K562 (cell line): Measurements from ENCODE around the gene GMPR2. TPM values are rescaled to one million over a fixed set of nuclear protein-coding genes. Genes with fewer than 3 reads are reported as not detected.
"Not testable (repeated sequence)": the region's sequence is repeated elsewhere in the genome, so short reads cannot be mapped to it uniquely, and the experiment has no call there.

Source experiments
- ATAC-seq: fragments of 200-7000 bp; cut with Tn5 transposase; 3 replicates; pipeline ENCODE4 v1.9.1; 2020; ENCODE audit warnings: moderate library complexity
- BruUV-seq: library from RNA; stranded (reverse); fragments of 400-500 nt; replicated peaks from 2 replicates; lab custom pipeline; 2021; lab: Mats Ljungman, UMichigan
- CTCF ChIA-PET: fragments of 300-600 bp; formaldehyde crosslinking; extraction: SDS; loops from one replicate; lab custom pipeline; 2021; ENCODE audit warnings: low intra/inter-chr PET ratio; lab: Yijun Ruan, JAX
- POLR2A ChIA-PET: fragments of 300-600, 350-650 bp; sonication (Branson Sonifier 250); formaldehyde crosslinking; extraction: SDS; loops from one replicate; lab custom pipeline; 2021; ENCODE audit warnings: antibody characterized with exemption, inconsistent platforms; lab: Yijun Ruan, JAX
- DNase-seq, 4 experiments: peaks; one replicate each; pipeline versions ENCODE4 v3.0.0 to v3.0.0-alpha.2; 2011 to 2018; ENCODE audit warnings: low spot score in 3 of 4, mixed read lengths in 3 of 4; ENCODE audit errors: extremely low read depth in 1 of 4
- FAIRE-seq: peaks from 2 replicates; lab custom pipeline; 2011; peaks lifted over from hg19 to GRCh38; lab: Jason Lieb, UNC
- H2AFZ ChIP-seq: 2 replicates; pipeline ENCODE4 v1.6.0; 2011; ENCODE audit warnings: low read depth, low read length, control low read depth, inconsistent platforms
- H3K27ac ChIP-seq: fragments of 200-600 bp; 3 replicates; pipeline ENCODE4 v1.8.0; 2011; ENCODE audit warnings: low read depth, mild to moderate bottlenecking, control low read depth, inconsistent platforms, low read length, moderate library complexity, mixed read lengths; ENCODE audit errors: extremely low read depth
- H3K27me3 ChIP-seq, 2 experiments: fragments of 300-600 bp in 1 of 2; 2 replicates in 1 of 2; 3 replicates in 1 of 2; pipeline versions ENCODE4 v1.6.0 to v1.8.0; 2011; ENCODE audit warnings: inconsistent platforms in 2 of 2, low read length in 2 of 2, mild to moderate bottlenecking in 1 of 2, mixed read lengths in 1 of 2, moderate library complexity in 1 of 2; ENCODE audit not compliant: control insufficient read depth in 2 of 2, insufficient read depth in 2 of 2
- H3K36me3 ChIP-seq: fragments of 300-600 bp; 3 replicates; pipeline ENCODE4 v1.8.0; 2011; ENCODE audit warnings: mild to moderate bottlenecking, low read length, inconsistent platforms; ENCODE audit not compliant: control insufficient read depth, insufficient read depth
- H3K4me1 ChIP-seq, 2 experiments: fragments of 200-600 bp in 1 of 2; replicated peaks in 1 of 2; 2 replicates in 1 of 2; 3 replicates in 1 of 2; pipeline versions ENCODE4 v1.5.1 to v1.8.0; 2011; ENCODE audit warnings: inconsistent platforms in 2 of 2, low read length in 2 of 2, mild to moderate bottlenecking in 1 of 2, mixed read lengths in 1 of 2, moderate library complexity in 1 of 2; ENCODE audit not compliant: control insufficient read depth in 2 of 2, insufficient read depth in 2 of 2
- H3K4me2 ChIP-seq: 2 replicates; pipeline ENCODE4 v1.6.1; 2011; ENCODE audit warnings: low read length, control low read depth, inconsistent platforms, mixed read lengths; ENCODE audit not compliant: insufficient read depth
- H3K4me3 ChIP-seq: fragments of 200-600 bp; sonication (generic), shearing (Covaris generic); 2 replicates; pipeline ENCODE4 v1.5.1; 2016; ENCODE audit warnings: control low read depth, inconsistent platforms
- H3K79me2 ChIP-seq: fragments of 200-600 bp; 3 replicates; pipeline ENCODE4 v1.8.0; 2011; ENCODE audit warnings: low read length, inconsistent platforms; ENCODE audit not compliant: control insufficient read depth, insufficient read depth
- H3K9ac ChIP-seq, 2 experiments: 2 replicates each; pipeline versions ENCODE4 v1.6.0 to v1.6.1; 2011; ENCODE audit warnings: low read depth in 2 of 2, low read length in 2 of 2, control low read depth in 1 of 2, inconsistent platforms in 1 of 2, mild to moderate bottlenecking in 1 of 2, mixed read lengths in 1 of 2; ENCODE audit not compliant: insufficient read depth in 1 of 2
- H3K9me1 ChIP-seq: one replicate; pipeline ENCODE4 v1.6.0; 2011; ENCODE audit warnings: inconsistent platforms, mild to moderate bottlenecking, low read length, moderate library complexity; ENCODE audit not compliant: control insufficient read depth, insufficient read depth
- H3K9me3 ChIP-seq: replicated peaks from 2 replicates; pipeline ENCODE4 v1.5.1; 2011; ENCODE audit warnings: low read depth, low read length, inconsistent platforms; ENCODE audit not compliant: control insufficient read depth, insufficient read depth
- H4K20me1 ChIP-seq: replicated peaks from 2 replicates; pipeline ENCODE4 v1.6.1; 2011; ENCODE audit warnings: low read length, inconsistent platforms, mixed read lengths; ENCODE audit not compliant: control insufficient read depth, insufficient read depth
- BMI1 ChIP-seq: fragments of 150-350 bp; IDR thresholded peaks from 2 replicates; pipeline ENCODE4 v1.6.1; 2014; ENCODE audit warnings: low read length
- CHD1 ChIP-seq: fragments of 200-600 bp; sonication (generic); IDR thresholded peaks from one replicate; pipeline ENCODE4 v1.6.1; 2012; ENCODE audit warnings: mild to moderate bottlenecking, moderate library complexity, low read length, inconsistent platforms
- CHD2 ChIP-seq: IDR thresholded peaks from 2 replicates; pipeline ENCODE4 v1.6.1; 2011; ENCODE audit warnings: low read depth, low read length
- ESRRA ChIP-seq: fragments of 450-650 bp; IDR thresholded peaks from 2 replicates; pipeline ENCODE4 v1.6.1; 2014; ENCODE audit warnings: low read depth, mild to moderate bottlenecking, moderate library complexity, borderline replicate concordance
- HDAC1 ChIP-seq, 2 experiments: fragments of 450-650 bp; IDR thresholded peaks; 2 replicates each; pipeline ENCODE4 v1.6.1; 2016 to 2017; ENCODE audit warnings: inconsistent platforms in 1 of 2, mild to moderate bottlenecking in 1 of 2, moderate library complexity in 1 of 2
- HDAC3 ChIP-seq: fragments of 450-650 bp; IDR thresholded peaks from 2 replicates; pipeline ENCODE4 v1.6.1; 2018; ENCODE audit warnings: borderline replicate concordance, mild to moderate bottlenecking, moderate library complexity; ENCODE audit not compliant: partially characterized antibody
- HLTF ChIP-seq: fragments of 450-650 bp; IDR thresholded peaks from 2 replicates; pipeline ENCODE4 v1.6.1; 2016
- HNRNPUL1 ChIP-seq: fragments of 200-400 bp; formaldehyde crosslinking; IDR thresholded peaks from 2 replicates; pipeline ENCODE4 v1.6.1; 2017; ENCODE audit warnings: low read length
- HSF4 ChIP-seq: fragments of 250-450 bp; sonication (Bioruptor Pico); IDR thresholded peaks from 2 replicates; pipeline ENCODE4 v2.1.2; 2022; ENCODE audit warnings: mild to moderate bottlenecking, moderate library complexity, borderline replicate concordance
- NCOR1 ChIP-seq: fragments of 450-650 bp; IDR thresholded peaks from 2 replicates; pipeline ENCODE4 v1.6.1; 2016; ENCODE audit warnings: mild to moderate bottlenecking, moderate library complexity
- NONO ChIP-seq, 2 experiments: fragments of 200-400 bp in 1 of 2; fragments of 450-650 bp in 1 of 2; formaldehyde crosslinking in 1 of 2; IDR thresholded peaks; 2 replicates each; pipeline ENCODE4 v1.6.1; 2017; ENCODE audit warnings: low read depth in 2 of 2, mild to moderate bottlenecking in 2 of 2, moderate library complexity in 2 of 2, low read length in 1 of 2
- OTX1 ChIP-seq: fragments of 450-650 bp; formaldehyde crosslinking; IDR thresholded peaks from 2 replicates; pipeline ENCODE4 v1.4.0; 2022; ENCODE audit warnings: mild to moderate bottlenecking
- RUNX1 ChIP-seq: sonication (generic); IDR thresholded peaks from 2 replicates; pipeline ENCODE4 v1.6.1; 2016; ENCODE audit warnings: antibody characterized with exemption, low read depth
- SMARCA4 ChIP-seq: fragments of 450-650 bp; IDR thresholded peaks from 2 replicates; pipeline ENCODE4 v1.6.1; 2016
- SREBF1 ChIP-seq: fragments of 150-350 bp; IDR thresholded peaks from 2 replicates; pipeline ENCODE4 v1.6.1; 2014; ENCODE audit warnings: antibody characterized with exemption, low read depth, low read length, borderline replicate concordance
- ZNF282 ChIP-seq: sonication (generic); formaldehyde crosslinking; IDR thresholded peaks from 2 replicates; pipeline ENCODE4 v1.8.1; 2023; ENCODE audit warnings: missing genetic modification reagents
- ZNF408 ChIP-seq: fragments of 250-450 bp; sonication (Bioruptor Pico); IDR thresholded peaks from 2 replicates; pipeline ENCODE4 v1.4.0; 2020; ENCODE audit warnings: low read depth, mild to moderate bottlenecking, moderate library complexity
- ZNF41 ChIP-seq: fragments of 250-450 bp; sonication (Bioruptor Pico); conservative IDR thresholded peaks from 2 replicates; pipeline ENCODE4 v1.4.0; 2020; ENCODE audit warnings: mild to moderate bottlenecking
- ZNF75A ChIP-seq: fragments of 450-650 bp; formaldehyde crosslinking; IDR thresholded peaks from 2 replicates; pipeline ENCODE4 v1.4.0; 2020; ENCODE audit warnings: mild to moderate bottlenecking
- ZNF77 ChIP-seq: fragments of 250-450 bp; sonication (Bioruptor Pico); IDR thresholded peaks from 2 replicates; pipeline ENCODE4 v1.5.0; 2020
- WGBS: fragments of 100-300 bp; shearing (Covaris generic); methylation state at CpG from one replicate; pipeline ENCODE4 v1.1.6; 2016; ENCODE audit warnings: low coverage, mixed read lengths; ENCODE audit not compliant: insufficient coverage; ENCODE audit errors: missing lambda C conversion rate; 5-methylcytosine and 5-hydroxymethylcytosine counted together
- in situ Hi-C: fragments of 300-500 bp; cut with MboI; formaldehyde crosslinking; loops from 4 replicates; pipeline ENCODE4 v1.15.0; 2018; ENCODE audit warnings: inconsistent platforms, mixed read lengths
- intact Hi-C: fragments of 100-400 bp; cut with micrococcal nuclease; formaldehyde crosslinking; loops from 2 replicates; pipeline ENCODE4 v1.14.2; 2022
- polyA plus RNA-seq, 8 experiments: library from polyadenylated mRNA; depleted of rRNA in 4 of 8; stranded (reverse) in 5 of 8; unstranded in 3 of 8; fragments of >200 nt; fragmentation: Nextera tagmentation in 2 of 8; fragmentation: Illumina TruSeq in 1 of 8; extraction: Ambion mirVana in 2 of 8; extraction: Trizol in 1 of 8; gene quantifications; 2 replicates each; pipeline versions ENCODE4 v1.2.1 to v1.2.3, GENCODE V29; 2011 to 2014; ENCODE audit warnings: inconsistent platforms in 1 of 8, missing spikeins in 1 of 8
- total RNA-seq, 7 experiments: library from RNA; depleted of rRNA in 6 of 7; stranded (reverse); fragments of >200 nt in 6 of 7; fragmentation: Illumina TruSeq in 2 of 7; extraction: Trizol in 2 of 7; gene quantifications; 2 replicates each; pipeline versions ENCODE4 v1.2.1 to v1.2.3, GENCODE V29; 2011 to 2021; ENCODE audit warnings: low replicate concordance in 1 of 7

The GMPR2 gene
- total and polyA plus RNA-seq, 9 of the 15 experiments (the other 6 are each of a cell fraction or from before 2014, with no cell fraction given): 26.4 to 67.4 (median 36.3) TPM

- no peak for DNase-seq
- Histone ChIP-seq H3K4me1 (peaks cover 1 to 4% of the 10 kb centered on the region in 2 experiments; a peak in 4 of 5 replicates), H2AFZ (no peak overlapping the region), H3K9me1 (no peaks in the 10 kb centered on the region), H4K20me1 (no peaks in the 10 kb centered on the region), H3K36me3 (peaks cover 9% of the 10 kb centered on the region; the same call in 2 of the 3 replicates), H3K79me2 (peaks cover 18% of the 10 kb centered on the region), H3K4me2 (no peak overlapping the region), H3K27me3 (no peaks in the 10 kb centered on the region), H3K4me3 (no peak overlapping the region), H3K9me3 (no peaks in the 10 kb centered on the region), H3K9ac (no peak overlapping the region), H3K27ac (no peak overlapping the region)
- CTCF ChIA-PET: no interaction called here
- WGBS: 63% methylated on average over 3 of the region's 3 CpGs
- intact Hi-C loops (no loop called here), in situ Hi-C loops (no loop called here)
- ATAC-seq: no peak
- no peak for FAIRE-seq
- TF ChIP-seq HDAC3 (no peak), ZNF77 (CRISPR knock-in tag) (no peak), NCOR1 (no peak), HNRNPUL1 (no peak), ZNF408 (CRISPR knock-in tag) (no peak), SMARCA4 (no peak), RUNX1 (no peak), HSF4 (CRISPR knock-in tag) (no peak), NONO (IDR thresholded peaks at IDR 0.05; ENCODE audit: low read depth in 2 of 2, low read length in 1 of 2) (no peak), SREBF1 (no peak), OTX1 (CRISPR knock-in tag) (no peak), ZNF282 (CRISPR knock-in tag) (no peak), CHD2 (no peak), ZNF41 (CRISPR knock-in tag) (no peak), ESRRA (no peak), CHD1 (no peak), HLTF (no peak), HDAC1 (IDR thresholded peaks at IDR 0.05) (no peak), ZNF75A (CRISPR knock-in tag) (no peak), BMI1 (no peak)
- BruUV-seq: no TSS peak
- POLR2A ChIA-PET: no interaction called here
These were observed 13.2 kb upstream of the GMPR2 start for GRCh38 chr14:24219521-24219920.

- POLR2A ChIA-PET, H3K4me2 ChIP-seq, H4K20me1 ChIP-seq, H3K27ac ChIP-seq, DNase-seq, FAIRE-seq, H3K9me1 ChIP-seq, CTCF ChIA-PET, H3K4me1 ChIP-seq, H3K9ac ChIP-seq, H3K27me3 ChIP-seq, BruUV-seq, H3K4me3 ChIP-seq, ATAC-seq, intact Hi-C loops, in situ Hi-C loops, H2AFZ ChIP-seq, H3K9me3 ChIP-seq: not testable (repeated sequence)
- Histone ChIP-seq H3K79me2 (peaks cover 38% of the 10 kb centered on the region), H3K36me3 (peaks cover 12% of the 10 kb centered on the region; the same call in 2 of the 3 replicates)
- WGBS: 83% methylated on average over 3 of the region's 4 CpGs
These were observed 9.7 kb upstream of the GMPR2 start for GRCh38 chr14:24222987-24223386.
